Posterior cingulate gyrus (tissue), 11 donors: ENCODE results near the gene STARD13.
A peak's percentile ranks its signal among the peaks of the same experiment; 100 is the strongest.

Experiments
- DNase-seq, 10 donors: peaks; one replicate each; pipeline versions ENCODE4 v3.0.0 to v3.0.0-alpha.2; 2020 to 2021; ENCODE audit warnings: mixed read lengths in 3 of 10
- intact Hi-C: fragments of 100-400 bp; cut with DNase I; formaldehyde crosslinking; loops from one replicate; pipeline ENCODE4 v1.15.1; 2023

Gene STARD13

DNA sequence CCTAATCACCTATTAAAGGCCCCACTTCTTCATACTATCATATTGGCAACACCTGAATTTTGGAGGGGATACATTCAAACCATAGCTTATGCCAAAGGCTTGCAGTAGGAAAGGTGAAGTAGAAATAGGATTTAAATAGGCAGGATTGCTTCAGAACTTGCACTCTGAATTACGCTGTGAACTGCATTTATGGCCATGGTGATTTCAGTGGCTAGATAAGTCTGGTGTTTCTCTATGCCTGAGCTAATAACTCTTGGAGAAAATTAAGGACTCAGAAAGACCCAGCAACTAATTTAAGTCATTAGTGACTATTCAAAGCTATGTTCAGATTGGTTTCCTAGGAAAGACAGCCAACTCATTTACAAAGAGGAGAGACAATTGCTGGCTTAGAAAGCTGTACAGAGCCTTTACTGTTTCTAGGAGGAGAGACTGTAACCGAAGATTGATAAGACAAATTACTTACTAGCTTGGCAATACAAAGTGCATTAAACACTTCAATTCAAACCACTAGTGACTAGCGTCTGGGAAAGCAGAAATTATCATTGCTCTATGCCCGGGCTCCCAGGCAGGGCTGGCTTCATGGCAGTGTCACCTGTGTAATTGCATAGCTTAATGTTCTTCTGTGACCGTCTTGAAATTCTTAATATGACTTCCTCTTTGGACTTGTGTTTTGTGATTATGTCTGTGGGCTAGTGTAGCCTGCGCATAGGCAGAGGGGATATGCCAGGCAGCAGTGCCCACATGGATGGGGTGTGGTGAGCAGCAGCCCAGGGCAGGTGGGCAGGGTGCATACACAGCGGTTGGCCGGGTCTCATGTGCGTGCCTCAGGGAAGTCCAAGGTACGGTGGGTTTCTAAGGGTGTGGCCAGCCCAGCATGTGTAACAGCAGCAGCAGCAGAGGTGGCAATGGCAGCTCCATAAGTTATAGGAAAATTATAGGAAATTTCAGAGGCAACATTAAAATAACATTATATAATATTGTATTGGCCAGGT is 209.3 kb downstream of the STARD13 start:
- DNase-seq = no peak

DNA sequence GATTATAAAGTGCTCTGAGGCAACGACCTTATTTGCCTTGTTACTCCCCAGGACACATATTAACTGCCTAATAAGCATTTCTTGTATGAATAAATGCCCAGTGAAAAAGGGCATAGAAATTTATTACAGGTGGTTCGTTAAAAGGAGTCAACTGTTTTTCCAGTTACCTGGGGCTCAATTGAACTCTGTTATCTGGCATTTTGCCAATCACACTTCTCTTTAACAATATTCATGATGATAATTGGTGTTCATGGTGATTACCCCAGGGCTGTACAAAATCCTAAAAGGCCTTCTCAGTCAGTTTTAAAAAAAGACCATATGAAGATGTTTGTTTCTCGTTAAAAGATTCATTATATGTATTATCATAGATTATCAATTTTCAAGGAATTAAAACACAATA is 212.2 kb downstream of the STARD13 start:
- intact Hi-C loops = no loop called here
- DNase-seq = no peak

More for the DNA sequence above, 209.3 kb downstream of the STARD13 start:
- intact Hi-C loops = no loop called here

DNA sequence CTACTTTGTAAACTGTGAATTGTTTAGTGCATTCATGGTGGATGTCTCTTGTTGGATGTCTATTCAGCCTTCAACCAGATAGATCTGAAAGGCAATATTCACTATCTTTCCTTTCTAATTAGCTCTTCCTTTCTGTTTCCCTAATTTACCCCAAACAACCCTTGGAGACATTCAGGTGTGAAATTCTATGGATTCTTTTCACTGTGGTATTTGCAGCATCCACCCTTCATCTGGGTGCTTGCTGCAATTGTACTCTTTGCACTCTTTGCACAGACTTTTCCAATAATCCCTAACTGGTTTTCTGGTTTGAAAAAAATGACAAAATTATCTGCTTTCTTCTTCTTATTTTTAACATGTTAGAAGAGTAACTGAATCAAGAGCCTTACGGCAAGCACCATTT is 212.8 kb downstream of the STARD13 start:
- no peak for DNase-seq
- intact Hi-C loops = no loop called here

DNA sequence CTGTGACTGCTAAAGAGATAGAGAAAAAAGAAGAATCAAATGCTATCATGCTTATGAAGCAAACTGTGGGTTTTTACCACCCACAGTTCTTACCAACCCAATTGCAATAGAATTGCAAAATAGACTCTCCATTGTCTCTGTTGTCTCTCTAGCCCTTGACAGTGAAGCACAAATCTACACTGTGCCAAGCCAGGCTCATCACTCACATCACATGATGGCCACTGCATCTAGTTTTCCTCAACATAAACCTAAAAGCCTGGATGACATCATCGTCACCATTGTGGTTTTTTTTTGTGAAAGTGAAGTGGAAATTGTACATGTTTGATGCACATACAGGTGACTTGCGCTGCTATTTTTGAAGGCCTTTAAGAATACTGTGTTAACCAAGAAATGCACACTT is 213.3 kb downstream of the STARD13 start:
- peak in 3 of 10 donors; percentile 45 to 73 (median 51) for DNase-seq
- intact Hi-C loops = no loop called here

DNA sequence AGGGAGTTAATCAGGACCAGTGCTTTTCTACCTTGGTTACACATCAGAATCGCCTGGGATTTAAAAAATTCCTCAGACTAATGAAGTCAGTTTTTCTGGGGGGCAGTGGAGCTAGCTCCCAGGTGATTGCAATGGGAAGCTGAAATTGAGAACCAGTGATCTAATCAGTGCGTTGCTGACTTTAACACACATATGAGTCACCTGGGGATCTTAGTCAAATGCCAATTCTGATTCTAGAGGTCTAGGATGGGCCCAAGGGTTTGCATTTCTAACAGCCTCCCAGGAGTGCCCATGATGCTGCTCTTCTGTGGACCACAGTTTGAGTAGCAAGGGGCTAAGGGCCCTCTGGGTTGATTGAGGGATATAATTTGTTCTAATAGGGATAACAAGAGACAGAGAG is 214.8 kb downstream of the STARD13 start:
- intact Hi-C loops = no loop called here

DNA sequence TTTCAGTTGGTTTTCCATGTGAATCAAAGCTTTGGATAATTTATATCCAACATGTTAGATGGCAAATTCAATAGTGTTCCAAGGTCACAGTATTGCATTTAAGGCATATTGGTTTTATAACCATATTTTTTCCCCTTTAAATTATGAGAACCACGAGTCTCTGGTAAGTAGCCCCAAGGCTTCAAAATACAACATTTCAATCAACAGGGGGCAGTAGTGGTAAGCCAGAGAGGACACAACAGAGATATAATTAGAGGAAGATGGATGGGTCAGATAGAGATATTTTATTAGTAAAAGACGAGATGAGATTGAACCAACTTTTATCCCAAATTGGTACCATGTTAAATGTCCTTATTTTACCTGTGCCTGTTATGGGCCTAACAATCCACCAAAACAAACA is 216.2 kb downstream of the STARD13 start:
- intact Hi-C loops = no loop called here
- no peak for DNase-seq

More for the DNA sequence above, 214.8 kb downstream of the STARD13 start:
- DNase-seq = no peak

DNA sequence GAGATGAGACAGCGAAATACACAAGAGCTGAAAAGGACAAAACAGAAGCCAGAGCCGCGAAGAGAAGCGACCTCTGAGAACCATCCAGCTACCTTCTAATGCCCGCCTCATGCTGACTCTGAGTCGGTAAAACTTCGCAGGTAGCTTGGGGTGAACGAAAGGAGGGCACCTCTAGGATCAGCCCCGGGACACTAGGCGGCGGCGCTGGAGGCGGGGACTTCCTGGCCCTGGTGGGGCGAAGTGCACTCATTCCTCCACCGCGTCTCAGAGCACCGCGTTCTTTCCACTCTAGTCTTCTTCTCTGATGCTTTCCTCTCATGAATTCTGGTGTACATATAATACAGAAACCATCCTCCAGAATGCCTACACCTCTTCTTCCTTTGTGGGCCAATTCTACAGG is 219.2 kb downstream of the STARD13 start:
- DNase-seq = no peak
- intact Hi-C loops = no loop called here

DNA sequence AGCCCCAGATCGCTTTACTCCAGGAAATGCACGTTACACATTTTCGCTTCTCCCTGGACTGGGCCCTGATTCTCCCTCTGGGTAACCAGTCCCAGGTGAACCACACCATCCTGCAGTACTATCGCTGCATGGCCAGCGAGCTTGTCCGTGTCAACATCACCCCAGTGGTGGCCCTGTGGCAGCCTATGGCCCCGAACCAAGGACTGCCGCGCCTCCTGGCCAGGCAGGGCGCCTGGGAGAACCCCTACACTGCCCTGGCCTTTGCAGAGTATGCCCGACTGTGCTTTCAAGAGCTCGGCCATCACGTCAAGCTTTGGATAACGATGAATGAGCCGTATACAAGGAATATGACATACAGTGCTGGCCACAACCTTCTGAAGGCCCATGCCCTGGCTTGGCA is 224.7 kb downstream of the STARD13 start:
- peak in 1 of 10 donors; percentile 61 for DNase-seq
- intact Hi-C loops = no loop called here

DNA sequence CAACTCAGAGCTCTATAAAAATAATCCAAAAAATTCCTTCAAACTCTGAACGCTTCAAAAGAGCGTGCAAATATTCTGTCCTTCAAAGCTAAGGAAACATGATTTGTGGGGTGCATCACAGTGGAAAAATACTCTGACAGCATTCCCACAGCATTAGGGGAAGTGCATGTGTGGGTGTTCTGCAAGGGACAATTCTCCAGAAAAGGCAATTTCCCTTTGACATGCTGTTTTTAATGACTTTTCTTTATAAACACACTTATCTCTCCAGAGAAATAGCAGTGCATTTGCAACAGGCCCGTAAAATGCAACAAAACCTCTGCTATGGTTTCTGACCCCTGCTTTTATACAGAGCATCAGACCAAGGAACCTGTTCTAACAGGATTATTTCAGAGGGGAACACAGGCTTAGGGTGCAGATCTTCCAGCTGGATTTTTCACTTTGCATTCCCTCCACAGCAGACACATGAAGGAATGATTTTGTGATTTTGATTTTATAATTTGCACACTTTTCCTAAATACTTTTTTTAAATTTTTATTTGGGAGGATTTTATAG is 226.7 kb downstream of the STARD13 start:
- DNase-seq = no peak
- intact Hi-C loops = no loop called here

DNA sequence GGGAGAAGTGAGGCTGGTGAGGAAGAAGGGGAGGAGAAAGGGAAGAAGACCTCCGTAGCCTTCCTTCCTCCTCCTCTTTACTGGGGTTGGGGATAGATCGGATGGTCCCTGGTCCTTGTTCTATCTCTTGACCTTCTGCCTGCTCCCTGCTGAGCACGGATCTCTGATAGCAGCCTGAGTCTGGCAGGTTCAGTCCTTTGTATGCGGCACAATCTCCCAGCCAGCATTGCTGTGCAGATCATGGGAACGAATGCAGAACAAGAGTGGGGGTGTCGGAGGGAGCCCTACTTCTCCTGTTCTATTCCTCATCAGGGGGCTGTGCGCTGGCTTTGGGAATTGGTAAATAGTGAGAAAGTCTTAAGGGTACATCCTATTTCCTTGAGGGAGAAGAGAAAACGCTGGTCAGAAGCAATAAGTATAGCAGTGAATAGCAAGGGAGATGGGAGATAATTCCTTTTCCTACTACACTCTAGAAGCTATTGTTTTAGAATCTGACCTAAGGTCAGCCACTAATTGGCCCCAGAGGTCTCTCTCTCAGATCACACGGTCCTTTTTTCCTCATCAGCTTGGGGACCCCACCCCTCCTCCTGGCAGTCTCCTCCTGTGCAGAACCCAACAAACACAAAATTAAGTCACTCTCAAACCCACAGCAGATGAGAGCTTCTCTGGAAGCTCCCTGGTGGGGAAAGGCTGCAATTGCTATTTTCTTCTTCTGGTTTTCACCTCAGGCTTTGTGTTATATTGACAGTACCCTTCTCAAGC is 228.4 kb downstream of the STARD13 start:
- intact Hi-C loops = no loop called here
- DNase-seq = no peak

DNA sequence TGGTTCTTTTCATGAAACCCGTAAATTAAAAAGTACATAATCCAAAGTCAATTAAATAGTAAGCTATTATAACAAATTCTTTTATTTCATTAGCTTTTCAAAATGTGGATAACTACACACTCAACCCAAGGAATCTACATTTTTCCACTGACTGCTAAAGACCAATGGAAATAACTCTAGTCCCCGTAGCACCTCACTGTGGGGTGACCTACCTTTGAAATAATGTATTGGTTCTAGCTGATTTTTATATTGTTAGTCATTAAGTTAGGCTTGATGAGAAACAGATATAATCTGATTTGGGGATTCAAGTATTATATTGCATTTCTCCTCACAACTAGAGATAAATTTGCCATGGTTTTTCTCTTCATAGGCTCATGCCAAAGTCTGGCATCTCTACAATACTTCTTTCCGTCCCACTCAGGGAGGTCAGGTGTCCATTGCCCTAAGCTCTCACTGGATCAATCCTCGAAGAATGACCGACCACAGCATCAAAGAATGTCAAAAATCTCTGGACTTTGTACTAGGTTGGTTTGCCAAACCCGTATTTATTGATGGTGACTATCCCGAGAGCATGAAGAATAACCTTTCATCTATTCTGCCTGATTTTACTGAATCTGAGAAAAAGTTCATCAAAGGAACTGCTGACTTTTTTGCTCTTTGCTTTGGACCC is 232.0 kb downstream of the STARD13 start:
- intact Hi-C loops = no loop called here
- DNase-seq = no peak
